ENCODE results near the gene GPR35.

DNA sequence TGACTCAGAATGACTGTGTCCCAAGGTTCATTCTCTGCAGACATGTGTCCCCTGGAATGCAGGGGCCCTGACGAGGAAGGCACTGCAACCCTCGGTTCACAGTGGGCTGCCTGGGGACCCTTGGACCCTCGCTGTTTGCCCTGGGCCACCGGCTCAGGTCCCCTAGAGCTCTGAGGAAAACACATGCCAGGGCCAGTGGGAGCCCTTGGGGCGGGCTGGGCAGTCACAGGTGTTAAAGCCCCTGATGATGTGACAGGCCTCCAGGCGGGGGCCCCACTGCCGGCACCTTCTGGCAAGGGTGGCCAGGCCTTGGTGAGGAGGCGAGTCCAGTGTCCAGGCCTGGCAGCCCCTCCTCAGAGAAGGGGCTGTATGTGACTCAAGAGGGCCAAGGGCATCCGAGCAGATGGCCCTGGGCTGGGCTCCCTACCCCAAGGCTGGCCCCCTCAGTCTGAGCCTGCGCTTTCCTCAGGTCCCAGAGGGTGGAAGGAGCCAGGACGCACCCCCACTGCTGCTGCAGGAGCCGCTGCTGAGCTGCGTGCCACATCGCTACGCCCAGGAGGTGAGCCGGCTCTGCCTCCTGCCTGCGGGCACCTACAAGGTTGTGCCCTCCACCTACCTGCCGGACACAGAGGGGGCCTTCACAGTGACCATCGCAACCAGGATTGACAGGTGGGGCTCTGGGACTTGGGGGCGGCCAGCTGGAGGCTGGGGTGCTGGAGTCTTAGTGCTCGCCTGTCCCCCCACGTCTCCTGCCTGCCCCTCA, 27.7 kb upstream of the GPR35 start:
- TF ChIP-seq, protein P1, sequence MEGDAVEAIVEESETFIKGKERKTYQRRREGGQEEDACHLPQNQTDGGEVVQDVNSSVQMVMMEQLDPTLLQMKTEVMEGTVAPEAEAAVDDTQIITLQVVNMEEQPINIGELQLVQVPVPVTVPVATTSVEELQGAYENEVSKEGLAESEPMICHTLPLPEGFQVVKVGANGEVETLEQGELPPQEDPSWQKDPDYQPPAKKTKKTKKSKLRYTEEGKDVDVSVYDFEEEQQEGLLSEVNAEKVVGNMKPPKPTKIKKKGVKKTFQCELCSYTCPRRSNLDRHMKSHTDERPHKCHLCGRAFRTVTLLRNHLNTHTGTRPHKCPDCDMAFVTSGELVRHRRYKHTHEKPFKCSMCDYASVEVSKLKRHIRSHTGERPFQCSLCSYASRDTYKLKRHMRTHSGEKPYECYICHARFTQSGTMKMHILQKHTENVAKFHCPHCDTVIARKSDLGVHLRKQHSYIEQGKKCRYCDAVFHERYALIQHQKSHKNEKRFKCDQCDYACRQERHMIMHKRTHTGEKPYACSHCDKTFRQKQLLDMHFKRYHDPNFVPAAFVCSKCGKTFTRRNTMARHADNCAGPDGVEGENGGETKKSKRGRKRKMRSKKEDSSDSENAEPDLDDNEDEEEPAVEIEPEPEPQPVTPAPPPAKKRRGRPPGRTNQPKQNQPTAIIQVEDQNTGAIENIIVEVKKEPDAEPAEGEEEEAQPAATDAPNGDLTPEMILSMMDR (IDR thresholded peaks at IDR 0.05), result no peak
- no peak for TF ChIP-seq POLR2A (IDR thresholded peaks at IDR 0.05)
